ENCODE results near the gene TTLL11.

- TF ChIP-seq EP300 (IDR thresholded peaks at IDR 0.05): no peak
- no peak for TF ChIP-seq CTCF (IDR thresholded peaks at IDR 0.05)
- no peak for TF ChIP-seq POLR2A (IDR thresholded peaks at IDR 0.05)
- no peak for TF ChIP-seq POLR2AphosphoS5 (IDR thresholded peaks at IDR 0.05)
Observed at GRCh38 chr9:122116040-122116439, 22.9 kb upstream of the TTLL11 start.

Data from suprapubic skin (tissue), 4 donors.